Body of pancreas (tissue), 4 donors: ENCODE results near the gene P2RY6.
"Not testable (repeated sequence)": the region's sequence is repeated elsewhere in the genome, so short reads cannot be mapped to it uniquely, and the experiment has no call there.

Source experiments
- CTCF ChIP-seq, 7 experiments: fragments of 450-650 bp in 4 of 7; fragments of 200-600 bp in 3 of 7; sonication (generic) in 3 of 7; IDR thresholded peaks; one replicate each; pipeline ENCODE4 v1.5.1; 2016 to 2019; ENCODE audit warnings: antibody characterized with exemption in 7 of 7
- POLR2A ChIP-seq, 3 donors: fragments of 450-650 bp; IDR thresholded peaks; one replicate each; pipeline ENCODE4 v1.6.1; 2016; ENCODE audit warnings: antibody characterized with exemption in 3 of 3, mild to moderate bottlenecking in 2 of 3

- not testable (repeated sequence) for TF ChIP-seq CTCF, POLR2A (IDR thresholded peaks at IDR 0.05)
Measured at GRCh38 chr11:73232487-73232886, 39.7 kb upstream of the P2RY6 start.
